Lung (tissue), 12 donors: ENCODE results near the gene RERE. TPM values are rescaled to one million over a fixed set of nuclear protein-coding genes. Genes with fewer than 3 reads are reported as not detected.
"Not testable (repeated sequence)": the region's sequence is repeated elsewhere in the genome, so short reads cannot be mapped to it uniquely, and the experiment has no call there.

Source experiments
- ATAC-seq: fragments of 200-7000 bp; cut with Tn5 transposase; one replicate; pipeline ENCODE4 v1.9.1; 2020; ENCODE audit warnings: moderate number of reproducible peaks; ENCODE audit not compliant: insufficient read depth, low FRiP score
- DNase-seq, 3 donors: peaks; one replicate each; pipeline ENCODE4 v3.0.0-alpha.2; 2013 to 2017
- H3K27ac ChIP-seq, 2 donors: one replicate each; pipeline ENCODE4 v1.5.1; 2013; ENCODE audit warnings: mild to moderate bottlenecking in 2 of 2, moderate library complexity in 2 of 2, control low read depth in 1 of 2, inconsistent platforms in 1 of 2, low read depth in 1 of 2, low read length in 1 of 2
- H3K27me3 ChIP-seq, 3 donors: one replicate each; pipeline ENCODE4 v1.5.1; 2013; ENCODE audit warnings: low read length in 2 of 3; ENCODE audit not compliant: control insufficient read depth in 3 of 3, insufficient read depth in 3 of 3
- H3K36me3 ChIP-seq, 4 donors: one replicate each; pipeline ENCODE4 v1.5.1; 2013; ENCODE audit warnings: low read length in 4 of 4, mild to moderate bottlenecking in 1 of 4, moderate library complexity in 1 of 4; ENCODE audit not compliant: control insufficient read depth in 4 of 4, insufficient read depth in 4 of 4
- H3K4me1 ChIP-seq, 5 donors: one replicate each; pipeline ENCODE4 v1.5.1; 2013; ENCODE audit warnings: low read length in 5 of 5, mild to moderate bottlenecking in 2 of 5, moderate library complexity in 1 of 5; ENCODE audit not compliant: control insufficient read depth in 5 of 5, insufficient read depth in 5 of 5
- H3K4me3 ChIP-seq: one replicate; pipeline ENCODE4 v1.5.1; 2013; ENCODE audit warnings: mild to moderate bottlenecking, control low read depth, moderate library complexity
- H3K9ac ChIP-seq, 2 donors: one replicate each; pipeline ENCODE4 v1.5.1; 2013; ENCODE audit warnings: low read length in 2 of 2, control low read depth in 1 of 2; ENCODE audit not compliant: insufficient read depth in 1 of 2
- H3K9me3 ChIP-seq, 4 donors: one replicate each; pipeline ENCODE4 v1.5.1; 2013; ENCODE audit warnings: low read length in 3 of 4, mild to moderate bottlenecking in 1 of 4, moderate library complexity in 1 of 4; ENCODE audit not compliant: control insufficient read depth in 4 of 4, insufficient read depth in 3 of 4
- CTCF ChIP-seq: IDR thresholded peaks from 2 replicates; pipeline ENCODE4 v1.5.1; 2012; ENCODE audit warnings: mild to moderate bottlenecking; ENCODE audit errors: control extremely low read depth, extremely low read depth
- WGBS, 2 donors: extraction: QIAGEN DNeasy Blood & Tissue Kit; methylation state at CpG; one replicate each; pipeline ENCODE4 v1.1.7; 2013; 5-methylcytosine and 5-hydroxymethylcytosine counted together
- polyA plus RNA-seq, 2 donors: library from polyadenylated mRNA; stranded (reverse); fragments of 200-250 nt; gene quantifications; one replicate each; pipeline ENCODE4 v1.2.1, GENCODE V29; 2013
- total RNA-seq, 2 donors: library from RNA; depleted of rRNA in 1 of 2; stranded (reverse); fragments of >200 nt in 1 of 2; gene quantifications; one replicate each; pipeline ENCODE4 v1.2.1, GENCODE V29; 2014 to 2021
- donor health status: control.
- donor health status: control.
- donor health status: Bipolar disorder and iron deficiency.
- donor health status: healthy.
- donor health status: DM: yes; HTN: yes; CAD: no.

Gene RERE
- total and polyA plus RNA-seq, 4 donors = 21.7 to 207 (median 57.5) TPM

- no peaks in the 10 kb centered on the region for H3K27me3 ChIP-seq
- H3K36me3 ChIP-seq = no peaks in the 10 kb centered on the region
- no peak for DNase-seq
- TF ChIP-seq CTCF = no peak
- no peak overlapping the region for H3K27ac ChIP-seq
- H3K4me1 ChIP-seq = peaks cover 3 to 34% (median 25%) of the 10 kb centered on the region in 5 donors
- ATAC-seq = no peak
- H3K9ac ChIP-seq = no peak overlapping the region
- WGBS, 2 donors = 77 to 78% methylated on average over 4 of the region's 4 CpGs
- no peaks in the 10 kb centered on the region for H3K9me3 ChIP-seq
- H3K4me3 ChIP-seq = no peak overlapping the region
These were observed 191.2 kb downstream of the RERE start for GRCh38 chr1:8625981-8626898.

- no peak for ATAC-seq
- Histone ChIP-seq H3K27me3 (no peaks in the 10 kb centered on the region), H3K9ac (no peak overlapping the region), H3K36me3 (no peaks in the 10 kb centered on the region), H3K4me1 (peaks cover 3 to 37% (median 24%) of the 10 kb centered on the region in 5 donors), H3K27ac (no peak overlapping the region), H3K4me3 (no peak overlapping the region), H3K9me3 (no peaks in the 10 kb centered on the region)
- no peak for DNase-seq
- no peak for TF ChIP-seq CTCF
- WGBS, 2 donors = 37 to 73% methylated on average over 2 of the region's 2 CpGs
These were observed 191.9 kb downstream of the RERE start for GRCh38 chr1:8625491-8625890.

- not testable (repeated sequence) for DNase-seq, H3K27me3 ChIP-seq
- WGBS, 2 donors = 42 to 45% methylated on average over 7 of the region's 7 CpGs
These were observed 193.7 kb downstream of the RERE start for GRCh38 chr1:8623651-8624192.

GRCh38 chr1:8621785-8622348 lies 195.6 kb downstream of the RERE start:
- H3K4me3 ChIP-seq, H3K9me3 ChIP-seq, ATAC-seq, H3K27ac ChIP-seq, H3K27me3 ChIP-seq, DNase-seq, H3K36me3 ChIP-seq, H3K9ac ChIP-seq: not testable (repeated sequence)
- WGBS, 2 donors = 59 to 78% methylated on average over 2 of the region's 2 CpGs
- peaks cover 1 to 13% (median 12%) of the 10 kb centered on the region in 5 donors for H3K4me1 ChIP-seq

More at GRCh38 chr1:8623651-8624192, 193.7 kb downstream of the RERE start:
- not testable (repeated sequence) for H3K27ac ChIP-seq, H3K4me3 ChIP-seq, ATAC-seq, H3K9me3 ChIP-seq, H3K9ac ChIP-seq, H3K36me3 ChIP-seq
- peaks cover 3 to 25% (median 18%) of the 10 kb centered on the region in 5 donors for H3K4me1 ChIP-seq

- not testable (repeated sequence) for H3K36me3 ChIP-seq, H3K9ac ChIP-seq, H3K9me3 ChIP-seq, H3K4me3 ChIP-seq, ATAC-seq, H3K27ac ChIP-seq, H3K27me3 ChIP-seq, H3K4me1 ChIP-seq, DNase-seq
- 84 to 87% methylated on average over 9 of the region's 9 CpGs for WGBS, 2 donors
These were observed 196.3 kb downstream of the RERE start for GRCh38 chr1:8621034-8621582.

- not testable (repeated sequence) for ATAC-seq, H3K9me3 ChIP-seq, H3K4me3 ChIP-seq, H3K27me3 ChIP-seq, H3K27ac ChIP-seq, H3K9ac ChIP-seq, DNase-seq, H3K36me3 ChIP-seq, H3K4me1 ChIP-seq
- WGBS, 2 donors = 52 to 71% methylated on average over 2 of the region's 2 CpGs
These were observed 197.4 kb downstream of the RERE start for GRCh38 chr1:8619917-8620502.
